Right hindlimb (tissue), 1 donor: ENCODE measurements around the gene PRPF6.

ENCODE experiments used
- DNase-seq: peaks from one replicate; pipeline ENCODE4 v3.0.0-alpha.2; 2018

The PRPF6 gene

DNA sequence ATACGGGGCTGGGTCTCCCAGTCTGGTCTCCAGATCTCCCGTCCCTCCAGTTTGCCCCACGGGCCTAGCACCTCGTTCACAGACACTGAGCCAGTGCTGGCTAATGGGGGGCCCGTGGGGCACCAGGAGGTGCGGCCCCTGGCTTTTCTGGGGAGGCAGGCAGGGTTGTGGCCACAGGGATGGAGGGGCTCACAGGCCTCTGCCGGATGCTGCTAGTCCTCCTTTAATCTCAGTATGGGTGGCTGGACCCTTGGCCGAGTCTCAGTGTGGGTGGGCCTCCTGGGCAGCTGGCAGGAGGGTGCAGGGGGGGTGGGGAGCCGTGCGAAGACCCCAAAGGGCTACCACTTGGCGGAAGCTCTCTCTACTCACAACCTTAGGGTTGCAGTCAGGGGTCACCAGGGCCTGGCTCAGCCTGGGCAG lies 70.1 kb downstream of the PRPF6 start:
- DNase-seq: no peak

DNA sequence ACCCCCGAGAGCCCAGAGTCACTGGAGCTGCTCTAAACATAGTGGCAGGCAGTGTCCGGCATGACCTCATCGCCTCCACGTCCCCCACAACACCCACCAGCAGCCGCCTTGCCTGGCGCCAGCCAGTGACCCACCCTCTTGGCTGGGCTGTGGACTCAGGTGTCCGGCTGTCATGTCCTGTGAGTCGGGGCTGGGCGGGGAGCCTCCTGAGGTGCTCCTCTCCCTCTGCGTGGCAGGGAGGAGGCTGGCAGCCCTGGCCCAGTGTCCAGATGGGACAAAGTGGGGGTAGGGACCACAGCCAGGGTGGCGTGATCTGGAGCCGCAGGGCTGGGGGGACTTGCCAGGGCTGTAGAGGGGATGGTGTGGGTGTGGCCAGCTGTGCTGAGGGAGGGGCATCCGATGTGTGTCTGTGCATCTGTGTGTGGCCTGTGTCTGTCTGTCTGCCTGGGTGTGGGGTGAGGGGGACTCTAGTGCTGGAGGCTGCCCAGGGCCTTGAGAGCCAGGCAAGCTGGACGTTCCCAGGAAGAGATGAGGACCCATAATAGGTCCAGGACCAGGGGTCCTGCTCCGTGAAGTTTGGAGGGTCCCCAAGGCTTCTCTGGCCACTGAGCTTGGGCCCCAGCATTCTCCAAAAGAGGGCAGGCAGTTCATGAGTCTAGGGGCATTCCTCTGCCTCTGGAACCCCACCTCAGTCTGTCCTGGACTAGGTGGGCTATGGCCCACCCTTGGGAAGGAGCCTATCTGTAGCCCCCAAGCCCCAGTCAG lies 70.8 kb downstream of the PRPF6 start:
- no peak for DNase-seq

DNA sequence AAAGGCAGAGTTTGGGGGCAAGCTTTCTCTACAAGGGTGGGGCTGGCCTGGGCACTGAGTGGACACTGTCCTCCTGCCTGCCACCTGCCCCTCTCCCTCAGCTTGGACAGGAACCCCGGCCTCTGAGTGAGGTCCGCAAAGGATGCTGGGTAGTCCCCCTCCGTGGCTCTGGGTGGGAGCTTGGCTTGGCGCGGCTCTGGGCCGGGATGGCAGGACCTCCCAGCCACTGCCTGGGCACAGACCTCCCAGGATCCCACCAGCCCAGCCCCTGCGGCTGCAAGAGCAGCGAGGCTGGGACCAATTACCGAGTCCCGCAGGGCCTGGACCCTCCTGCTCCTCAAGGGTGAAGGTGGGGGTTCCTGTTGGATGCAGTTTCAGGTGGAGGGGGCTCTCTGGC lies 71.4 kb downstream of the PRPF6 start:
- no peak for DNase-seq

DNA sequence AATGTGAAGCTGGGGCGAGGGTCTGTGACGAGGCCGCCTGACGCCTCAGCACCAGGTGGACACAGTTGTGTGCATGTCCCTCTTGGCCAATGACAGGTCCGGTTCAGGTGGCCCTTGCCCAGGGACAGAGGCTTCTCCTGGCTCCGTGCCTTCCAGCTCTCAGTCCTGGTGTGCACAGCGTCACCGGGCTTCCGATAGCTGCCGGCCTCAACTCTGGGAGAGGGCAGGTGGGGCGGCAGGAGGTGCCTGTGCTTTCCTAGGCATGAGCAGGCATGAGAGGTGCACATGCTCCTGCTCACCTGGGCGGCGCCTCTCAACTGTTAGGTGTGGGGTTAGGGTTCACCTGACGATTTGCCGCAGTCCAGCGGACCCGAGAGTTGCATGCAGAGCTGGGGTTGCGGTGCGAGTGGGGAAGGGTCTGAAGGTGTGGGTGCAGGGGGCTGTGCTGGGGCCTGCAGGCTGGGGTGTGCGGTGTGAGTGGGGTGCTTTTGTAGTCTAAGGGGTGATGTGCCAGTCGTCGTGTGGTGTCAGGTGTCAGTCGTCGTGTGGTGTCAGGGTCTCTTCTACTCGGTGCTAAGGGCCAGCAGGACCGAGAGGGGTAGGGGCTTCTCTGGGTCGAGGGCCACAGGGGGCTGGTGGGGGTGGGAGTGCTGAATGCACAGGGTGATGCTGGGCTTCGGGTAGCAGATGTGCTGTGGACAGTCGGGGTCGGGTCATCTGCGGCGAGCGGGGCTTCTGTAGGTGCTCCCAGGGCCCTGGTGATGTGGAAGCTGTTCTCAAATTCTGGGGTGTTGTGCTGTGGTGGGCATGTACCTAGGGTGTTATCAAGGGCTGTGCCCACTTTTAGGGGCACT lies 72.3 kb downstream of the PRPF6 start:
- no peak for DNase-seq

DNA sequence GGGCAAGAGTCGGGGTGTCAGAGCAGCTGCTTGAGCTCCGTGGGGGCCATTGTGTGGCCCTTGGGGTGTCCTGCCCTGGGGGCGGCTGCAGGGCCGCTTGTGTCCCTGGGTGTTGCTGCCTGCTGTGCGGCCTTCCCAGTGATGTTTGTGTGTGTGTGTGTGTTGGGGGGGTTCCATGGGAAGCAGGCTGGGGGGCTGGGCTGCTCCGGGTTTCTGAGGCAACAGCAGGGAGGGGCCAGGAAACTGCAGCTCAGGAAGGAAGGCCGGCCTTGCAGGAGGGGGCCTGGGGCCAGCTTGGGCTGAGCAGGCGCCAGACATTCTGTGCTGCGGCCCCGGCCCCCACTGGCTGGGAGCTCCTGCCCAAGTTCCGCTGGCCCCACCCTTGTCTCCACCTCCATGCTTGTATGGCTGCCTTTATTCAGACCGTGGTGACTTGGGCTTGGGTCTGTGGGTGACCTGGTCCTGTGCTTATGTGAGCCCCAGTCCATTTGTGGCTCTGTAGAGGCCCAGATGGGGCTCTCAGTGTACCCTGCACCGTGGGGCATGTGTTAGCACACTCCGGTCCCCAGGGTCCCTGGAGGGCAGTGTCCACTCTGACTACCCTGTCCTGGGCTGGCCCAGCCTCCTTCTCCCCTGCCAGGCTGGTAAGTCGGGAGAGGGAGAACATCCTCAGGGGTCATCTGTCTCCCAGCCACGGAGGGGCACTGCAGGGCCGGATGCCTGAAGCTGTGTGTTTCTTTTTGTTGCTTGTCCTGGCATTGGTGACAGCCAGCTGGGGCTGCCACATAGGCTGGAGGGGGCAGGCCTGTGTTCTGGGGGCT lies 73.1 kb downstream of the PRPF6 start:
- peak; percentile 84 for DNase-seq

DNA sequence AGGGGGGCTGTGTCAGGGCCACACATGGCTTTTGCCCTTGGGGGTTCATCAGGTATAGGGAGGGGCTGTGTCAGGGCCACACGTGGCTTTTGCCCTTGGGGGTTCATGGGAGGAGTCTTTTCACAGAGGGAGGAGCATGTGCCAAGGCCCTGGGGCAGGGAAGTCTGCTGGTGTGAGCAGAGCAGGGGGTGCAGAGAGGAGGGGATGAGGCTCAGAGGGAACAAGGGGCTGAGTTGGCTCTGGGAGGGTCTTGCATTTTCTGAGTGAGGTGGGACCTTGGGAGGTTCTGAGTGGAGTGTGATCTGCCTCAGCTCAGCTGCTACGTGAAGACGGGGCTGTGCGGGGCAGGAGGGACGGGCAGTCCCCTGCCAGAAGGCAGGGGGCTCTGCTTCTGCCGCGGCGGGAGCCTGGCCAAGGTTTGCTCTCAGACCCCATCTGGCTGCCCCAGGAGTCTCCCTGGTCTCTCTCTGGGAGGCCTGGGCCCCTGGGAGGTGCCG lies 74.5 kb downstream of the PRPF6 start:
- no peak for DNase-seq

DNA sequence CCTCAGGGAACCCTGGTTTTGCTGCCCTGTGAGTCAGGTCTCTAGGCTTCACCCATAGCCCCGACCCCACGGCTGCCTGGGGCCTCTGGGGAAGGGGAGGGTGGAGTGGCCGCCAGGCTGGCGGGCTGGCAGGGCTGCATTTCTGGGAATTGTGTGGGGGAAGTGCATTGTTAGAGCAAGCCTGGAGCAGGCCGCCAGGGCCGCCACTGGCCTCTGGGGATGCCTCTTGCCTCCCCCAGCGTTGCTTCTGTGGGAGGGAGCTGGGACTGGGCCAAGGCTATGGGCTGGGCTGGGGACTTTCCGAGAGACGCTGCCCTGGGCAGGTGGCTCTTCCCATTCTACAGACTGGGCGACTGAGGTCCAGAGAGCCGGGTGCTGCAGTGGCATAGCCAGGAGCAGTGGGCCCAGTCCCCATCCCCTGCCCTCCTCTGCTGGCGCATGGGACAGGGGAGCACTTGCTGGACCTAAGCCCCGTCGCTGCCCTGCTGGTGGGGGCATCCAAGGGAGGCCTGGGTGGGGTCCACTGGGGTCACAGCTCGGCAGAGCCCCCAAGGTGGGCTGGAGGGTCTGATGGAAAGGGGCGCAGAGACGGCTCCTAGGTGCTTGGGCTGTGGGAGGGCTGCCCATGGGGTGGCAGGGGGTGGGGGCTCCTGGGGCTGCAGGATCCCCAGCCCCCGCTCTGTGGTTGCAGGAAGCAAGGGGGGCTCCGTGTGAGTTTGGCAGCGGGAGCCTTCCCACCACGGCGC lies 75.1 kb downstream of the PRPF6 start:
- no peak for DNase-seq

DNA sequence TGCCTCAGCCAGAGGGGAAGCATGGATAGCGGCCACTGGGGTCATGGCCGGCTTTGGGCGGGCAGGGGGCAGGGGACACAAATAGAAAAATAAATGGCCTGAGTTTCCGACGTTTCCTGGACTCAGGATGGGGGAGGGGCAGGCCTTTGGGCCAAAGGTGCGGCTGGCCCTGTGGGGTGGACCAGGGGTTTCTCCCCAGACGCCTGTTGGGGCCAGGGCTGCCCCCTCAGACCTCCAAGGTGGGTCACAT lies 75.6 kb downstream of the PRPF6 start:
- no peak for DNase-seq

DNA sequence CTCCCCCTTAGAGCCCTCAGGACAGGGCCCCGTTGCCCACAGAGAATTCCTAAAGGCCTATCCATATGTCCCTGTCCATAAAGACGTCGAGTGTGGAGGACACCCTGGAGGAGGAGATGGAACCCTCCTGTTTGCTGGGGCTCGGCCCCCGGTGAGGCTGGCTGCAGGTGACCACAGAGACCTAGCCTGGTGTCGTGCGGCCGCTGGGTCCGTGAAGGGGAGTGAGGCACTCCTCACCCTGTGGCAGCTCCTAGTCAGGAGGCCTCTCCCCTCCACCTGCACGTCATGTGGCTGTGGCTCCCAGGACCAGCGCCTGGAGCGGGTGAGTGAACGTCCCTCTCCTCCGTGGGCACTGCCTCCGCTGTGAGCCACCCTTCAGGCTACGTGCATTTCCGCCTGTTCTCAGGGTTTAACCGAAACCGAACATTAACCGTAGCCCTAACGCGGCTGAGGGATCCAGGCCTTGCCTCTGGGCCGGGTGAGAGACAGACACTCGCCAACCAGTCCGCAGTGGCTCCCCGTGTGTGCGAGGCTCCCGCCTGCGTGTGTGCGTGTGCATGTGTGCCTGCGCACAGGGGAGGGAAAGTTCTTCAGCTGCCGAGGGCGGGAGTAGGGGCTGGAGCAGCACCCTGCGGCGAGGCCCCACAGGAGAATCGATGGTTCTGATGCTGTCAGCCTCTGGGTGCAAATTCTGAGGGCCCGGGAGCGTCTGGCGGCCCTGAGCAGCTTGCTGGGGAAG lies 76.1 kb downstream of the PRPF6 start:
- no peak for DNase-seq

DNA sequence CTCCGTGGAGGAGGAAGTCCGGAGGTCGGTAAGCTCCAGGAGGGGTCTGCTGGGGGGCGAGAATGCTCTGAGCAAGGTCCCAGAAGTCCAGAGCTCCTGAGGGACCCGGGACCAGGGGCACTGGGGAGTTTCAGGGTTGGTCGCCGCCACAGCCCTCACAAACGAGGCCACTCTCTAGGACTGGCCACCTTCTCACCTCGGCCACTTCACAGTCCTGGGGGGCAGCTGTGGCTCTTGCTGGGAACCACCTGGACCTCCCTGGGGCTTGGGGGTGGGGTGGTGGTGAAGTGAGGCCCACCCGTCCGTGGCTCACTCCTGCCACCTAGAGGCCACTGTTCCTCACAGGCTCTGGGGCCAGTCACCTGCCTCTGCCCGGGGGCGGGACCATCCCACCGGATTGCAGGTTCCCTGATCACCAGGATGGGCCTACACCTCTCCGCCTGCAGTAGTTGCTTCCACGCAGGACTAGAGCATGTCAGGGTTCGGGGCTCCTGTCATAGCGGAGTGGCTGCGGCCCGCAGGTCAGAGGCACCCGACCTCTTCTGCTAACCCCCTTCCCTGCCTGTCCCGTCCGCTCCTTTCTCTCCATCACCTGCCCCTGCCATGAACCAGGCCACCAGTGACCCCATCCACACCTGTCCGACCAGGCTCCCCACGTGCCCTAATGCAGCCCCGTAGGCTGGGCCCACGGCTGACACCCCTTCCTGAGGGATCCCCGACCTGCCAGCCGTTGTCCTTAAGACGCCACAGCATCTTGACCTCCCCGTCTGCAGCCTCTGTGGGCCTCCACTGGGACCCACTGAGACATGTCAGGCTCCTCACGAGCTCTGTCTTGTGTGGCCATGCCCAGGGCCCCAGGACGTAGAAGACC lies 76.9 kb downstream of the PRPF6 start:
- peak; percentile 80 for DNase-seq

DNA sequence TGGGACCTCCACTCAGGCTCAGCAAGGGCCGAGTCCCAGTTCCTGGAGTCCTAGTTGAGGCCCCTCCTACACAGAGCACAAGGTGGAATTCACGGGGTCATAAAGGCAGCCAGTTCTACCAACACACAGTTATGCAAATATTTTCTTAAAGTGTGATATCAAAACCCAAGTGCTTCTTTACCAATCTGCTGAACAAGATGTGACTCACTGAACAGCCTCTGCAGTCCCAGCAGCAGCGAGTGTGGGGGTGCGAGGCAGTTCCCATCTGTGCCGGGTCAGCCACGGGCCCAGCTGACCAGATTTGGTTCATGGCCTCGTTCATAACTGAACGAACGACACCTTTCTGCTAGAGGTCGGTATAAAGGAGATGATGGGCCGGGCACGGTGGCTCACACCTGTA lies 77.6 kb downstream of the PRPF6 start:
- no peak for DNase-seq

DNA sequence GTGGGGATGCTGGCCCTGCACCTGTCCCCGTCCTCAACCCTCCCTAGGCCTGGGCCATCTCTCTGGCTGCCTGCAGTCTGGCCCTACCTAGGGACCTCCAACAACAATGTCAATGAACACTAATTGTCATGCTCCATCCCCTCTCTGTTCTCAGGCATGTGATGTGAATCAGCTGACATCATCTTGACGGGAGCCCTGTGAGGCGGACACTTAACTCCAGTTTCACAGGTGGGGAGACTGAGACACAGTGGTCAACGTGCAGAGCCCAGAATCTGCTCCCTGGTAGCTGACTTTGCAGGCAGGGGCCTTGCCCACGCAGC lies 81.3 kb downstream of the PRPF6 start:
- DNase-seq: no peak

DNA sequence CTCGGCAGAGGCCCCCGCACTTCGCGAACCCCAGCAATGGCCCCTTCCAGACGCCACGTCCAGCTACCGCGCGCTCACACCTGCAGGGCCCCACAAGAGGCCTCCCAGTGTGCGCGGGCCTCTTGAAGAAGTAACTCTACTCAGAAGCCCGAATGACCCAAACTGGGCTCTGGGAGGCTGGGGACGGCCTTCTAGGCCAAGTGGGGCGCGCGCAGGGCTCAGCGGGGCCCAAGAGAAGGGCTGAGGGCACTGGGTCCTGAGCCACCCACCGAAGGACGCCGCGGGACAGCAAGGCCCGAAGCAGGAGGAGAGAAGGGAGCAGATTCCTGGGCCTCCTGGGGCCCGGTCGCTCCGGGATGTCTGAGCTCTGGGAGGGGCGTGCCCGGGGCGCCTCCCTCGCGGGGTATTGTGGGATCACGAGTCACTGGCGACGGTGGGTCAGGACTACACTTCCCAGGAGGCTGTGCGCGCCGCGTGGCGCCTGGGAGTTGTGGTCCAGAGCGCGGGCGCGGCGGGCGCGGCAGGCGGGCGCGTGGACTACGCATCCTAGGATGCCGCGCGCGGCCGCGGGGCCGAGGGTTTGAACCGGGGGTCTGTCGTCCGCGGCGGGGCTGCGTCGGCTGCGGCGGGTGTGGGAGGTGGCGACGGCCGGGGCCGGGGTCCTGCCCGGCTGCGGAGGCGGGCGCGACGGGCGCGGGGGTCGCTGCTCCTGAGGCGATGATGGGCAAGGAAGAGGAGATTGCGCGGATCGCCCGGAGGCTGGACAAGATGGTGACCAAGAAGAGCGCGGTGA lies 81.9 kb downstream of the PRPF6 start, which contains the start of gene TCEA2:
Gene TCEA2 (plus strand): TSS at position 603 of the 793 bp plus-strand sequence. CDS start 115 bp downstream, at position 718.
- peak; percentile 97 for DNase-seq

DNA sequence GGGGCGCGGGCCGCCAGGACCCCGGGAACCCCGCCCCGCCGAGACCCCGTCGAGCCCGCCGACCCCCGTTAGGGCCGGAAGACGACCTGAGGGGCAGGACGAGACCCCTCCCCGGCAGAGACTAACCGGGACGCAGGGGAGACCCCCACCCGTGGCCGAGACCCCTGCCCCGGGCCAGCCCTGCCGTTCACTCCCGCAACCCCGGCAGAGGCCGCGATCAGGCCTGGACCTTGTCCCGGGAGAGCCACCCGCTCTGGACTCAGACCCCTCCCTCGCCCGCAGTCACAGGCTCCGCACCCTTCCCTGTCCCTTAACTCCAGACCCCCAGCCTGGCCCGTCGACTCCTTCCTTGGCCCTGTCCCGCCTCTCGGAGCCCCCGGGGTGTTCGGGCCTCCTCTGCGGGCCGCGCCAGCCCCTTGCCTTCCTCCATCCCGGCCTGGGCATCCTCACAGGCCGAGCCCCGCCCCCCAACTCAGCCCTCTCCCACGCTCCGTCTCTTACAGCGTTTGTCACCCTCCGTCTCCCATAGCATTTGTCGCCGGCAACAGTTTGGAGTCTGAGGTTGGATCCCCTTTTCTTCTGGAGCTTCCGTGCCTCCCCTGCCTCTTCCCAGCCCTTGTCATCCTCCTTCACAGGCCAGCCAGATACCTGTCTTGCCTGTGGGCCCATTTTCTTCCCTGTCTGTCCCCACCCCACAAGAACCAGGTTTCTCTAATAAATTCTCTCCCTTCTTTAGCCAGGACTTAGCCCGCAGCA lies 82.6 kb downstream of the PRPF6 start:
- DNase-seq: no peak

DNA sequence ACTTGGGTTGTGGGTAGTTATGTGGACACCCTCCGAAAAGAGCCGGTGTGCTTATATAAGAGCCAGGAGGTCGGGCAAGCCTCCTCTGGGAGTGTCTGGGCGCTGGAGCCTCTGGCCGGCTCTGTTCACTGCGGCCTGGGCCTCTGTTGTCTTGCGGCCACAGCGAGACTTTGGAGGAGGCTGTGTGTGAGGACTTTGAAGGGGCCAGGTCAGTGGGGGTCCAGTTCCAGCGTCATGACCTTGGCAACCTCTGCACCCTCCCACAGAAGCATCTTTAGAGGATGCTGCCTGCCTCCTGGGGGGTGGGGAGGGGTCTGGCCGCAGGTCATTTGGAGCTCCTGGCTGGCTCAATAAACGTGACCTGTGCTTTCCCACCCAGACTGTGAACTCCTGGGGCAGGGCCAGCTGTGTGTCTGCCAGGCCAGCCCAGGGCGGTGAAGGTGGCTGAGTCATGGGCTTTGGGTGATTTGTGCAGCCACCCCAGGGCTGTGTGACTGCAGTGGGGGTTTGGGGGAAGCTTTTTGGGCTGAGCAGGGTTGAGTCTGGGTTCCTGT lies 83.3 kb downstream of the PRPF6 start:
- no peak for DNase-seq

DNA sequence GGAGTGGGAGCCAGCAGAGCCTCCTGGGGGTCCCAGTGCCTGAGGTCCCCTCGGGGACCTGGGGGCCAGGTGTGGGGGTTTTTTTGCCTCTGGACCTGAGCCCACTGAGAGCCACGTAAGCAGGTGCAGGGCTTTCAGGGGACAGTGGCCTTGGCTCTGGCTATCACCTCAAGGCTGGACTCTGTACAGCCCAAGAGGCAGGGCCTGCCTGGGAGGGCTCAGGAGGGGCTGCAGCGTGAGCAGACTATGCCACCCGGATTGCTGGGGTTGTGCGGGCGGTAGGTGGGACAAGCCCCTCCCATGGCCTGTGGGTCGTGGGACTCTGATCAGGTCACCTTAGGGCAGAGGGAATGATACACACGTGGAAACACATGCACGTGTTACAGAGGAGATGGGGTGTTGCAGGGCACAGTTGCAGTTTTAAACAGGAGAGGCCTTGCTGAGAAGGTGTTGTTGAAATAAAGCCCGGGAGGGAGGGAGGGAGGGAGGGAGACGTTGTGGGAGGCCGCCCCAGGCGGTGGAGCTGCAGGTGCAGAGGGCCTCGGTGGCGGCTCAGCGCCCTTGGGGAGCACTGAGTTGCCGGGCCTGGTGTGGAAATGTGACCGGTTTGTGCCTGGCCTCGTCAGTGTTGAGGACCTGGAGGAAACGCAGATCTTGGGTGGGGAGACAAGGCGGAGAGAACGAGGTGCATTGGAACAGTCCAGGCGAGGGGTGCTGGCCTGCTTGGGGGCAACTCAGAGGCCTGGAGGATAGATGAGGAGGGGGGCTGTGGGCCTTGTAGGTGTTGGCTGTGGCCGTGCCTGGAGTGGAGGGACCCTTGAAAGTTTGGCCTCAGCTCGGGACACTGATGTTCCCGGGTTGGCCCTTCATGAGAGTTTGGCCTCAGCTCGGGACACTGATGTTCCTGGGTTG lies 84.4 kb downstream of the PRPF6 start:
- no peak for DNase-seq

DNA sequence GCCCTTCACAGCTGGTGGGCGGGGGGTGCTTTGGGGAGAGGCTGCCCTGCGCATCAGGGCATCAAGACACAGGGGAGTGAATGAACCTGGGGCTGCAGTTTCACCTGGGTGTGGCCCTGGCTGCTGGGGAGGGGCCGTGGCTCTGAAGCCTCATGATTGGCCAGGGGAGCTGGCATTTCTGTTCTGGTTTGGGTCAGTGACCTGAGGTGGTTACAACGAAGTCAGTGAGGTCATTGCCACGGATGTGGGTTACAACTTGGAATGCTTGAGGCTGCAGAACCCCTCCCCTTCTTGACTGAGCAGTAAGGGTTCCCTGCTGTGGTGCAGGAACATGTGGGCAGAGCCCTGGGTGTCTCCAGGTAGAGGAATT lies 85.0 kb downstream of the PRPF6 start:
- no peak for DNase-seq
